ENCODE data around the gene NUFIP2.

DNA sequence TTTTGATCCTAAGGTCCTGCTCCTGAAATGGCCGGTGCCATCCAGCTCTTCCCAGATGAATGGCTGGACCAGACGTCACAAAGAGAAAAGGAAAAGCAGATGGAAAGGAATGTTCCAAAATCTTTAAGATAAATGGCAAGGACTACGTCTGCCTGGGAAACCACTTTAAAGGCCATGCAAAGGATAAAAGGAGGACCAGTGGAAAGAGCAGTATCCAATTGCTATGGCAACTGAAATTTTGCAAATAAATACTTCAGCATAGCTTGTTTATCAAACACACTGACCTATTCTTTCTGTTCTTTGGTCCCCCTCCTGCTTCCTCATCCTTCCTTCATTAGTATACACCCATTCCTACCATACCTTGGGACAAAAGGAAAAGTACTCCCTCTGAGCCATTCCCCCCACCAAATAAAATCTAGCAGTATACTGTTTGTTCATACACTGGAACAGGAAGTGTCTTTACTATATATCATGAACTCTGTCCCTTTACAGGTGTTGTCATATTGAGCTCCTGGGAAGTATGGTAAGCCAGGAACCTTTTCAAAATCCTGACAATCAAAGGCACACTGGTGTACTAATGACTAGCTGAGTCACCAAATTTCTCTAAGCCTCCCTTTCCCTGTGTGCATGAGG lies 37.2 kb upstream of the NUFIP2 start:
- TF ChIP-seq YY1 (IDR thresholded peaks at IDR 0.05; ENCODE audit: insufficient read depth, insufficient read length) (no peak), ZNF274 (IDR thresholded peaks at IDR 0.05; ENCODE audit: low read depth, low read length) (no peak), SUZ12 (IDR thresholded peaks at IDR 0.05; ENCODE audit: extremely low read depth, insufficient read depth, insufficient read length) (no peak)

Measured in NT2/D1 (cell line).